ENCODE data around the gene ZNF512.
"Not testable (repeated sequence)": the region's sequence is repeated elsewhere in the genome, so short reads cannot be mapped to it uniquely, and the experiment has no call there.

Gene ZNF512, protein sequence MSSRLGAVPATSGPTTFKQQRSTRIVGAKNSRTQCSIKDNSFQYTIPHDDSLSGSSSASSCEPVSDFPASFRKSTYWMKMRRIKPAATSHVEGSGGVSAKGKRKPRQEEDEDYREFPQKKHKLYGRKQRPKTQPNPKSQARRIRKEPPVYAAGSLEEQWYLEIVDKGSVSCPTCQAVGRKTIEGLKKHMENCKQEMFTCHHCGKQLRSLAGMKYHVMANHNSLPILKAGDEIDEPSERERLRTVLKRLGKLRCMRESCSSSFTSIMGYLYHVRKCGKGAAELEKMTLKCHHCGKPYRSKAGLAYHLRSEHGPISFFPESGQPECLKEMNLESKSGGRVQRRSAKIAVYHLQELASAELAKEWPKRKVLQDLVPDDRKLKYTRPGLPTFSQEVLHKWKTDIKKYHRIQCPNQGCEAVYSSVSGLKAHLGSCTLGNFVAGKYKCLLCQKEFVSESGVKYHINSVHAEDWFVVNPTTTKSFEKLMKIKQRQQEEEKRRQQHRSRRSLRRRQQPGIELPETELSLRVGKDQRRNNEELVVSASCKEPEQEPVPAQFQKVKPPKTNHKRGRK

DNA sequence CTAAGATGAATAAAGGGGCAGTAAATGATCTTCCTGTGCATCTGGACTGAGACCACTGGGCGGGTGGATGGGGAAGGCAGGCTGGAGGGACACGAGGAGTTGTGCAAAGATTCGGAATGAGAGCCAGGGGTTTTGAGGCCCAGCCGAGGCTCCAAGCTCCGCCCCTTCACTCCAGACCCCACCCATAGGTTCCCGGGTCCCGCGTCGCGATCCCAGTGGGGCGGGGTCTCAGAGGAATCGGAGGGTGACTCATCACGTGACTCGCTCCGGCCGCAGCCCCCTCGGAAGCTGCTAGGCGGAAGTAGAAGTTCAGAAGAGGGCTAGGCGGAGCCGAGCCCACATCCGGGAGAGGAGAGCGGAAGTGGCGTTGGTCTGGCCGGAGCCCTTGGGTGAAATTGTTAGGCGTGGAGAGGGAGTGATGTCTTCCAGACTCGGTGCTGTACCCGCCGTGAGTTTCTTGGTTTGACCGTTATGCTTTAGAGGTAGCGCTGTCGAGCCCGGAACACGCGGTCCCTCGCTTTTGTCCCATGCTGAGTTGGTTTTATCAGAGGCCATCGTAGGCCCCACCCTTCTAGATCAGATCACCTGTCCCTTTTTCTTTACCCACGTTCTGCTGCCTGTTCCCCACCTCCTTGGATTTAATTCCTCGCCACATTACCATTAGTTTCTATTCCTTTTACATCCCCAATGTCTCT is at the start of gene ZNF512:
Gene ZNF512 (plus strand): TSS at position 348 of the 695 bp plus-strand sequence. CDS start 71 bp downstream, at position 419.
- Histone ChIP-seq H3K4me3 (ENCODE audit: low read depth, low read length) (peak within 1 kb of the TSS; percentile 90), H3K9me3 (ENCODE audit: severe bottlenecking) (peaks cover 25% of the 10 kb centered on the region), H3K36me3 (peaks cover 3% of the 10 kb centered on the region; the same call in 1 of the 2 replicates), H3K27ac (peak within 1 kb of the TSS; percentile 45), H3K27me3 (ENCODE audit: insufficient read depth, low read depth, severe bottlenecking) (no peaks in the 10 kb centered on the region)
- TF ChIP-seq, protein P1, sequence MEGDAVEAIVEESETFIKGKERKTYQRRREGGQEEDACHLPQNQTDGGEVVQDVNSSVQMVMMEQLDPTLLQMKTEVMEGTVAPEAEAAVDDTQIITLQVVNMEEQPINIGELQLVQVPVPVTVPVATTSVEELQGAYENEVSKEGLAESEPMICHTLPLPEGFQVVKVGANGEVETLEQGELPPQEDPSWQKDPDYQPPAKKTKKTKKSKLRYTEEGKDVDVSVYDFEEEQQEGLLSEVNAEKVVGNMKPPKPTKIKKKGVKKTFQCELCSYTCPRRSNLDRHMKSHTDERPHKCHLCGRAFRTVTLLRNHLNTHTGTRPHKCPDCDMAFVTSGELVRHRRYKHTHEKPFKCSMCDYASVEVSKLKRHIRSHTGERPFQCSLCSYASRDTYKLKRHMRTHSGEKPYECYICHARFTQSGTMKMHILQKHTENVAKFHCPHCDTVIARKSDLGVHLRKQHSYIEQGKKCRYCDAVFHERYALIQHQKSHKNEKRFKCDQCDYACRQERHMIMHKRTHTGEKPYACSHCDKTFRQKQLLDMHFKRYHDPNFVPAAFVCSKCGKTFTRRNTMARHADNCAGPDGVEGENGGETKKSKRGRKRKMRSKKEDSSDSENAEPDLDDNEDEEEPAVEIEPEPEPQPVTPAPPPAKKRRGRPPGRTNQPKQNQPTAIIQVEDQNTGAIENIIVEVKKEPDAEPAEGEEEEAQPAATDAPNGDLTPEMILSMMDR (IDR thresholded peaks at IDR 0.05; ENCODE audit: low read depth, low read length), result 0 out of 2 replicates have a peak, but pooled peaks have one; percentile 7
- DNase-seq, result peak; percentile 96

DNA sequence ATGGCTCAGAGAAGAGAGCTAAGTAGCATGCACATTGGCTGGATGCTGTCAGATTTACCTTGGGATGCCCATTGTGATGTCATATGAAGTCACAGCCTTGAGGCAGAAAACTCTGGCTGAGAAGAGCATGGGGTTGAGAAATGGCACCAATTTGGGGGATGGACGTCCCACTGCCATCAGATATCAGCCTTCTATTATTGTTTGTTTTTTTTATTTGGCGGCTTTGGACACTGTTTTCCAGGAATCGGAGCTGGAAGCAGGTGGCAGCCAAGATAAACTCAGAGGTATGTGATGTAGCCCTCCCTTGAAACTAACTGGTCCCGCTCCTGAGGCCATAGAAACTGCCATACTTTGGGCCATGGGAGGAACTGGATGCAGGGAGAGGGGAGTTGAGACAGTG is 45.6 kb upstream of the ZNF512 start:
- no peaks in the 10 kb centered on the region for H3K27me3 ChIP-seq (ENCODE audit: insufficient read depth, low read depth, severe bottlenecking)
- no peak overlapping the region for H3K27ac ChIP-seq
- no peak for DNase-seq
- TF ChIP-seq, protein P1 (IDR thresholded peaks at IDR 0.05; ENCODE audit: low read depth, low read length), result no peak
- H3K9me3 ChIP-seq (ENCODE audit: severe bottlenecking), result no peaks in the 10 kb centered on the region
- no peaks in the 10 kb centered on the region for H3K36me3 ChIP-seq
- no peak overlapping the region for H3K4me3 ChIP-seq (ENCODE audit: low read depth, low read length)

DNA sequence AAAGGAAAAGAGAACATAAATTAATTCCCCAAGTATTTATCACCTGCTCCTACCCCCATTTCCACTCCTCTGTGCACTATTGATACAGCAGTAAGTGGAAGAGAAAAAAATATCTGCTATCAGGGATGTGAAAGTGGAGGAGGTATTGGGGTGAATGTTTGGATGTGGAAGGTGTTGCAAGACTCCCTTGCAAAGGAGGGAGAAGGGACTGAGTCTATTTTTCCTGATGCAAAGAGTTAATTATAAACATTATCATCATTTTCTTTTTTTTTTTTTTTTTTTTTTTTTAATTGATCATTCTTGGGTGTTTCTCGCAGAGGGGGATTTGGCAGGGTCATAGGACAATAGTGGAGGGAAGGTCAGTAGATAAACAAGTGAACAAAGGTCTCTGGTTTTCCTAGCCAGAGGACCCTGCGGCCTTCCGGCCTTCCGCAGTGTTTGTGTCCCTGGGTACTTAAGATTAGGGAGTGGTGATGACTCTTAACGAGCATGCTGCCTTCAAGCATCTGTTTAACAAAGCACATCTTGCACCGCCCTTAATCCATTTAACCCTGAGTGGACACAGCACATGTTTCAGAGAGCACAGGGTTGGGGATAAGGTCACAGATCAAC is 43.9 kb upstream of the ZNF512 start:
- not testable (repeated sequence) for DNase-seq; H3K4me3 ChIP-seq (ENCODE audit: low read depth, low read length); H3K9me3 ChIP-seq (ENCODE audit: severe bottlenecking); H3K36me3 ChIP-seq; H3K27me3 ChIP-seq (ENCODE audit: insufficient read depth, low read depth, severe bottlenecking)
- peak overlapping the region; percentile 49 for H3K27ac ChIP-seq

DNA sequence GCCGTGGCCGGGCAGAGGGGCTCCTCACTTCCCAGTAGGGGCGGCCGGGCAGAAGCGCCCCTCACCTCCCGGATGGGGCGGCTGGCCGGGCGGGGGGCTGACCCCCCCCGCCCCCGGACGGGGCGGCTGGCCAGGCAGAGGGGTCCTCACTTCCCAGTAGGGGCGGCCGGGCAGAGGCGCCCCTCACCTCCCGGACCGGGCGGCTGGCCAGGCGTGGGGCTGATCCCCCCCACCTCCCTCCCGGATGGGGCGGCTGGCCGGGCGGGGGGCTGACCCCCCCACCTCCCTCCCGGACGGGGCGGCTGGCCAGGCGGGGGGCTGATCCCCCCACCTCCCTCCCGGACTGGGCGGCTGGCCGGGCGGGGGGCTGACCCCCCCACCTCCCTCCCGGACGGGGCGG is 43.2 kb upstream of the ZNF512 start:
- DNase-seq; H3K27ac ChIP-seq; H3K27me3 ChIP-seq (ENCODE audit: insufficient read depth, low read depth, severe bottlenecking); H3K4me3 ChIP-seq (ENCODE audit: low read depth, low read length); H3K9me3 ChIP-seq (ENCODE audit: severe bottlenecking); H3K36me3 ChIP-seq: not testable (repeated sequence)

DNA sequence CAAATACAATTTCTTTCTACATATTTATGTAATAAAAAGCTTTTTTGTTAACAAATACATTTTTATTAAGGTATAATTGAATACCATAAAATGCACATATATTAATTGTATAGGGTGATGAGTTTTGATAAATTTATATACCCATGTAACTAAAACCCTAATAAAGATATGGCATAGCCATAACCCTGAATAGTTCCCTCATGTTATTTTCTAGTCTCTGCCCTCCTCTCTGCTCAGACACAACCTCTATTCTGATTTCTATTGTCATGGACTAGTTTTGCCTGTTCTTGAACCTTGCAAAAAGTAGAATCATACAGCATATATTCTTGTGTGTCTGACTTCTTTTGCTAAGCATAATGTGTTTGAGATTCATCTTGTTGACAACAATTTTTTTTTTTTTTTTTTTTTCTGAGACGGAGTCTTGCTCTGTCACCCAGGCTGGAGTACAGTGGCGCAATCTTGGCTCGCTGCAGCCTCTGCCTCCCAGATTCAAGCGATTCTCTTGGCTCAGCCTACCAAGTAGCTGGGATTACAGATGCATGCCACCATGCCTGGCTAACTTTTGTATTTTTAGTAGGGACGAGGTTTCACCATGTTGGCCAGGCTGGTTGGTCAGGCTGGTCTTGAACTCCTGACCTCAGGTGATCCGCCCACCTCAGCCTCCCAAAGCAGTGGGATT is 38.6 kb upstream of the ZNF512 start:
- no peak overlapping the region for H3K27ac ChIP-seq
- H3K36me3 ChIP-seq, result no peaks in the 10 kb centered on the region
- H3K27me3 ChIP-seq (ENCODE audit: insufficient read depth, low read depth, severe bottlenecking), result no peaks in the 10 kb centered on the region
- DNase-seq, result no peak
- no peak overlapping the region for H3K4me3 ChIP-seq (ENCODE audit: low read depth, low read length)
- TF ChIP-seq, protein P1 (IDR thresholded peaks at IDR 0.05; ENCODE audit: low read depth, low read length), result no peak
- H3K9me3 ChIP-seq (ENCODE audit: severe bottlenecking), result peaks cover 7% of the 10 kb centered on the region

DNA sequence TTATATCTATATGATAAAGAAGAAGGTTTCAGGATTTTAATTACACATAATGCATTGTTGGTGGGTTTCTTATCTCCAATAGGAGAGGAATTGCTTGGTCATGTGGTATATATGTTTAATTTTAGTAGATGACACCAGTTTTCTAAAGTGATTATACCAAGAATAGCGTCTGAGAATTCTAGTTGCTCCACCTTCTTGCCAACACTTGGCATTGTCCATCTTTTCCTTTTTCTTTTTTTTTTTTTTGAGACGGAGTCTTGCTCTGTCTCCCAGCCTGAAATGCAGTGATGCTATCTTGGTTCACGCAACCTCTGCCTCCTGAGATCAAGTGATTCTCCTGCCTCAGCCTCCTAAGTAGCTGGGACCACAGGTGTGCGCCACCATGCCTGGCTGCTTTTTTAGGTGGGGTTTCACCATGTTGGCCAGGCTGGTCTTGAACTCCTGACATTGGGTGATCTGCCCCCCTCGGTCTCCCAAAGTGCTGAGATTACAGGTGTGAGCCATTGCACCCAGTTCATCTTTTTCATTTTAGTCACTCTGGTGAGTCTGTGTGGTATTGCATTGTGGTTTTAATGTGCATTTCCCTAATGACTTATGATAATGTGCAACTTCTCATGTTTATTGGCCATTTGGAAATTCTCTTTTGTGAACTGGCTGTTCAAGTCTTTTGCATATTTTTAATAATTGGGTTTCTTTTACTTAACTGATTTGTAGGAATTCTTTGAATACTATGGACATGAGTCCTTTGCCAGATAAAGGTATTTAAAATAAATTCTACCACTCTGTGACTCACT is 37.3 kb upstream of the ZNF512 start:
- no peak for DNase-seq
- TF ChIP-seq, protein P1 (IDR thresholded peaks at IDR 0.05; ENCODE audit: low read depth, low read length), result no peak
- H3K4me3 ChIP-seq (ENCODE audit: low read depth, low read length), result no peak overlapping the region
- no peaks in the 10 kb centered on the region for H3K36me3 ChIP-seq
- no peaks in the 10 kb centered on the region for H3K27me3 ChIP-seq (ENCODE audit: insufficient read depth, low read depth, severe bottlenecking)
- H3K27ac ChIP-seq, result no peak overlapping the region
- H3K9me3 ChIP-seq (ENCODE audit: severe bottlenecking), result peaks cover 7% of the 10 kb centered on the region

All from WERI-Rb-1 (cell line).